Loucy (cell line): Measurements from ENCODE around the gene TMEM182.
A peak's percentile ranks its signal among the peaks of the same experiment; 100 is the strongest.

Experiments used
- H2AFZ ChIP-seq: fragments of 200-600 bp; sonication (generic); 2 replicates; pipeline ENCODE4 v1.6.0; 2016; ENCODE audit warnings: antibody characterized with exemption, mild to moderate bottlenecking, low read length, moderate library complexity
- H3F3A ChIP-seq: fragments of 200-600 bp; 2 replicates; pipeline ENCODE4 v1.6.0; 2016; ENCODE audit warnings: antibody characterized with exemption, low read depth, mild to moderate bottlenecking
- H3K27me3 ChIP-seq: fragments of 200-600 bp; sonication (generic); 2 replicates; pipeline ENCODE4 v1.6.1; 2014; ENCODE audit warnings: low read length, mild to moderate bottlenecking; ENCODE audit not compliant: insufficient read depth, poor library complexity, severe bottlenecking
- H3K36me3 ChIP-seq: fragments of 200-600 bp; sonication (generic); 2 replicates; pipeline ENCODE4 v1.6.1; 2016; ENCODE audit warnings: low read length; ENCODE audit not compliant: insufficient read depth
- H3K4me1 ChIP-seq: fragments of 200-600 bp; sonication (generic); 2 replicates; pipeline ENCODE4 v1.5.1; 2014; ENCODE audit warnings: low read length, mild to moderate bottlenecking; ENCODE audit not compliant: insufficient read depth, poor library complexity, severe bottlenecking
- H3K4me2 ChIP-seq: fragments of 200-600 bp; sonication (generic); 2 replicates; pipeline ENCODE4 v1.6.0; 2014; ENCODE audit warnings: antibody characterized with exemption, low read length, low read depth, mild to moderate bottlenecking; ENCODE audit not compliant: poor library complexity, severe bottlenecking
- H3K4me3 ChIP-seq: fragments of 200-600 bp; sonication (generic); 2 replicates; pipeline ENCODE4 v1.5.1; 2014; ENCODE audit warnings: low read length, mild to moderate bottlenecking, mixed read lengths; ENCODE audit not compliant: poor library complexity, severe bottlenecking
- H3K79me2 ChIP-seq: fragments of 200-600 bp; sonication (generic); 2 replicates; pipeline ENCODE4 v1.6.1; 2014; ENCODE audit warnings: low read length; ENCODE audit not compliant: insufficient read depth
- H3K9ac ChIP-seq: fragments of 200-600 bp; sonication (generic); 2 replicates; pipeline ENCODE4 v1.6.0; 2014; ENCODE audit warnings: mild to moderate bottlenecking, low read depth, low read length, moderate library complexity; ENCODE audit not compliant: poor library complexity, severe bottlenecking
- H3K9me2 ChIP-seq: fragments of 200-600 bp; sonication (generic); replicated peaks from 2 replicates; pipeline ENCODE4 v1.6.1; 2016; ENCODE audit warnings: low read depth, low read length, mixed read lengths
- H3K9me3 ChIP-seq: fragments of 200-600 bp; sonication (generic); 2 replicates; pipeline ENCODE4 v1.6.1; 2014; ENCODE audit warnings: mild to moderate bottlenecking, antibody characterized with exemption, low read length, low read depth; ENCODE audit not compliant: insufficient read depth
- H4K20me1 ChIP-seq: fragments of 200-600 bp; sonication (generic); 2 replicates; pipeline ENCODE4 v1.6.0; 2014; ENCODE audit warnings: antibody characterized with exemption, low read length, mild to moderate bottlenecking; ENCODE audit not compliant: insufficient read depth, poor library complexity, severe bottlenecking
- CTCF ChIP-seq: fragments of 200-600 bp; sonication (generic); conservative IDR thresholded peaks from 2 replicates; pipeline ENCODE4 v1.5.1; 2014; ENCODE audit warnings: mild to moderate bottlenecking, antibody characterized with exemption, low read length
- EZH2phosphoT487 ChIP-seq: fragments of 200-600 bp; IDR thresholded peaks from 2 replicates; pipeline ENCODE4 v1.6.1; 2018; ENCODE audit warnings: antibody characterized with exemption, mild to moderate bottlenecking, moderate library complexity, borderline replicate concordance

Gene TMEM182

GRCh38 chr2:102848366-102848839 is 86.6 kb downstream of the TMEM182 start:
- no peaks in the 10 kb centered on the region for H3K4me1 ChIP-seq
- H3K36me3 ChIP-seq, result no peaks in the 10 kb centered on the region
- no peaks in the 10 kb centered on the region for H4K20me1 ChIP-seq
- no peaks in the 10 kb centered on the region for H3K27me3 ChIP-seq
- H3F3A ChIP-seq, result no peaks in the 10 kb centered on the region
- H3K9me3 ChIP-seq, result no peaks in the 10 kb centered on the region
- H2AFZ ChIP-seq, result no peak overlapping the region
- TF ChIP-seq CTCF (peak; percentile 39), EZH2phosphoT487 (no peak)
- no peak overlapping the region for H3K4me2 ChIP-seq
- H3K9ac ChIP-seq, result no peak overlapping the region
- H3K79me2 ChIP-seq, result no peaks in the 10 kb centered on the region
- no peaks in the 10 kb centered on the region for H3K9me2 ChIP-seq
- H3K4me3 ChIP-seq, result no peak overlapping the region

- H3K4me3 ChIP-seq, result no peak overlapping the region
- no peaks in the 10 kb centered on the region for H3K9me3 ChIP-seq
- H3K9ac ChIP-seq, result no peak overlapping the region
- no peak overlapping the region for H3K4me2 ChIP-seq
- H3K36me3 ChIP-seq, result no peaks in the 10 kb centered on the region
- no peaks in the 10 kb centered on the region for H4K20me1 ChIP-seq
- H3K9me2 ChIP-seq, result no peaks in the 10 kb centered on the region
- H3K4me1 ChIP-seq, result no peaks in the 10 kb centered on the region
- TF ChIP-seq CTCF (no peak), EZH2phosphoT487 (no peak)
- H3K27me3 ChIP-seq, result no peaks in the 10 kb centered on the region
- H3F3A ChIP-seq, result no peaks in the 10 kb centered on the region
- no peak overlapping the region for H2AFZ ChIP-seq
- no peaks in the 10 kb centered on the region for H3K79me2 ChIP-seq
Observed at GRCh38 chr2:102850888-102851287, 89.1 kb downstream of the TMEM182 start.

- TF ChIP-seq CTCF, result no peak
- TF ChIP-seq EZH2phosphoT487, result no peak
- Histone ChIP-seq H3K4me1 (no peaks in the 10 kb centered on the region), H4K20me1 (no peaks in the 10 kb centered on the region), H3K9ac (no peak overlapping the region), H3K9me3 (no peaks in the 10 kb centered on the region), H3K79me2 (no peaks in the 10 kb centered on the region), H3K4me2 (no peak overlapping the region), H3K9me2 (no peaks in the 10 kb centered on the region), H3F3A (no peaks in the 10 kb centered on the region), H2AFZ (no peak overlapping the region), H3K27me3 (no peaks in the 10 kb centered on the region), H3K36me3 (no peaks in the 10 kb centered on the region), H3K4me3 (no peak overlapping the region)
Observed at GRCh38 chr2:102852867-102853266, 91.0 kb downstream of the TMEM182 start.
